ENCODE measurements around the gene CRCP. TPM values are rescaled to one million over a fixed set of nuclear protein-coding genes. Genes with fewer than 3 reads are reported as not detected.
"Not testable (repeated sequence)": the region's sequence is repeated elsewhere in the genome, so short reads cannot be mapped to it uniquely, and the experiment has no call there.

The CRCP gene
- total and polyA plus RNA-seq, 5 experiments from 2014 or later = 29.5 to 37.9 (median 32.9) TPM

- H3K36me3 Mint-ChIP-seq = peaks cover 9 to 96% (median 13%) of the 10 kb centered on the region in 3 donors
- DNase-seq (no peak), ATAC-seq (no peak)
- no peak overlapping the region for H3K4me3 Mint-ChIP-seq
- peaks cover 3 to 20% (median 16%) of the 10 kb centered on the region in 4 donors for H3K4me1 Mint-ChIP-seq
- no peaks in the 10 kb centered on the region for H3K9me3 Mint-ChIP-seq
- no peaks in the 10 kb centered on the region for H3K27me3 Mint-ChIP-seq
- peak overlapping the region in 4 of 10 donors; percentile 31 to 80 (median 54) for H3K27ac Mint-ChIP-seq
- POLR2A ChIA-PET = no interaction called here
Measured at GRCh38 chr7:66142996-66143395, 28.3 kb downstream of the CRCP start.

- H3K27ac Mint-ChIP-seq = peak overlapping the region in 2 of 10 donors; percentile 80 to 85
- POLR2A ChIA-PET = no interaction called here
- H3K9me3 Mint-ChIP-seq = no peaks in the 10 kb centered on the region
- no peaks in the 10 kb centered on the region for H3K27me3 Mint-ChIP-seq
- no peak for ATAC-seq
- H3K4me3 Mint-ChIP-seq = no peak overlapping the region
- DNase-seq = no peak
- peaks cover 9 to 24% (median 22%) of the 10 kb centered on the region in 4 donors for H3K4me1 Mint-ChIP-seq
- peaks cover 9 to 98% (median 17%) of the 10 kb centered on the region in 3 donors for H3K36me3 Mint-ChIP-seq
Measured at GRCh38 chr7:66143876-66144332, 29.3 kb downstream of the CRCP start.

GRCh38 chr7:66145400-66146104 lies 30.9 kb downstream of the CRCP start:
- Mint-ChIP-seq H3K36me3 (peaks cover 9 to 92% (median 17%) of the 10 kb centered on the region in 3 donors), H3K27me3 (no peaks in the 10 kb centered on the region), H3K4me3 (no peak overlapping the region), H3K4me1 (peaks cover 23 to 34% (median 28%) of the 10 kb centered on the region in 4 donors), H3K9me3 (no peaks in the 10 kb centered on the region), H3K27ac (peak overlapping the region in 3 of 10 donors; percentile 20 to 63 (median 58))
- POLR2A ChIA-PET = no interaction called here
- DNase-seq (no peak), ATAC-seq (no peak)

GRCh38 chr7:66146701-66147100 lies 32.1 kb downstream of the CRCP start:
- peaks cover 23 to 38% (median 27%) of the 10 kb centered on the region in 4 donors for H3K4me1 Mint-ChIP-seq
- no peaks in the 10 kb centered on the region for H3K9me3 Mint-ChIP-seq
- peak overlapping the region in 5 of 10 donors; percentile 19 to 80 (median 37) for H3K27ac Mint-ChIP-seq
- peaks cover 9 to 89% (median 17%) of the 10 kb centered on the region in 3 donors for H3K36me3 Mint-ChIP-seq
- ATAC-seq (no peak), DNase-seq (no peak)
- POLR2A ChIA-PET = interaction anchor here (0.7 kb wide), 1 partner anchor 13 kb away, joined by 4 read pairs; no protein-coding TSS in a partner anchor
- no peaks in the 10 kb centered on the region for H3K27me3 Mint-ChIP-seq
- no peak overlapping the region for H3K4me3 Mint-ChIP-seq

- H3K36me3 Mint-ChIP-seq = peaks cover 5 to 91% (median 26%) of the 10 kb centered on the region in 3 donors
- peaks cover 23 to 35% (median 29%) of the 10 kb centered on the region in 4 donors for H3K4me1 Mint-ChIP-seq
- POLR2A ChIA-PET = interaction anchor here (0.6 kb wide), 1 partner anchor 18 kb away, joined by 9 read pairs; no protein-coding TSS in a partner anchor
- ATAC-seq, DNase-seq, H3K27me3 Mint-ChIP-seq, H3K9me3 Mint-ChIP-seq: not testable (repeated sequence)
- peak overlapping the region in 1 of 10 donors; percentile 25 for H3K4me3 Mint-ChIP-seq
- peak overlapping the region in 3 of 10 donors; percentile 52 to 91 (median 67) for H3K27ac Mint-ChIP-seq
Measured at GRCh38 chr7:66147657-66148056, 33.0 kb downstream of the CRCP start.

- Mint-ChIP-seq H3K27me3 (no peaks in the 10 kb centered on the region), H3K36me3 (peaks cover 9 to 87% (median 31%) of the 10 kb centered on the region in 3 donors), H3K9me3 (no peaks in the 10 kb centered on the region), H3K27ac (peak overlapping the region in 8 of 10 donors; percentile 21 to 82 (median 62)), H3K4me1 (peaks cover 15 to 33% (median 25%) of the 10 kb centered on the region in 4 donors), H3K4me3 (no peak overlapping the region)
- no peak for ATAC-seq
- DNase-seq = no peak
- POLR2A ChIA-PET = interaction anchor here (0.5 to 0.7 kb wide), 2 partner anchors 54 to 515 kb away, joined by 3 read pairs; no protein-coding TSS in a partner anchor
Measured at GRCh38 chr7:66150471-66150870, 35.8 kb downstream of the CRCP start.

GRCh38 chr7:66152371-66153191 lies 37.9 kb downstream of the CRCP start:
- Mint-ChIP-seq H3K9me3 (peaks cover 0 to 4% (median 0%) of the 10 kb centered on the region in 9 donors), H3K4me1 (peaks cover 8 to 30% (median 20%) of the 10 kb centered on the region in 4 donors), H3K27me3 (no peaks in the 10 kb centered on the region), H3K36me3 (peaks cover 4 to 83% (median 37%) of the 10 kb centered on the region in 3 donors), H3K4me3 (no peak overlapping the region), H3K27ac (peak overlapping the region in 4 of 10 donors; percentile 40 to 82 (median 52))
- ATAC-seq (no peak), DNase-seq (no peak)
- POLR2A ChIA-PET = interaction anchor here (0.6 kb wide), 1 partner anchor 25 kb away, joined by 5 read pairs; no protein-coding TSS in a partner anchor

- ATAC-seq = no peak
- POLR2A ChIA-PET = no interaction called here
- peaks cover 11 to 82% (median 41%) of the 10 kb centered on the region in 3 donors for H3K36me3 Mint-ChIP-seq
Measured at GRCh38 chr7:66153691-66154090, 39.0 kb downstream of the CRCP start.

GRCh38 chr7:66156035-66156434 lies 41.4 kb downstream of the CRCP start:
- H3K27ac Mint-ChIP-seq, POLR2A ChIA-PET, DNase-seq, H3K4me3 Mint-ChIP-seq, ATAC-seq, H3K27me3 Mint-ChIP-seq, H3K4me1 Mint-ChIP-seq: not testable (repeated sequence)
- Mint-ChIP-seq H3K9me3 (peaks cover 0 to 23% (median 6%) of the 10 kb centered on the region in 9 donors), H3K36me3 (peaks cover 11 to 70% (median 54%) of the 10 kb centered on the region in 3 donors)

More at GRCh38 chr7:66153691-66154090, 39.0 kb downstream of the CRCP start:
- Mint-ChIP-seq H3K4me3 (no peak overlapping the region), H3K4me1 (peaks cover 6 to 26% (median 16%) of the 10 kb centered on the region in 4 donors), H3K27me3 (no peaks in the 10 kb centered on the region), H3K27ac (peak overlapping the region in 1 of 10 donors; percentile 65), H3K9me3 (peaks cover 0 to 12% (median 6%) of the 10 kb centered on the region in 9 donors)
- DNase-seq = no peak

- no peak for ATAC-seq
- peaks cover 11 to 62% (median 52%) of the 10 kb centered on the region in 3 donors for H3K36me3 Mint-ChIP-seq
- no peak for DNase-seq
- no peaks in the 10 kb centered on the region for H3K27me3 Mint-ChIP-seq
- POLR2A ChIA-PET = no interaction called here
- peak overlapping the region in 2 of 10 donors; percentile 2 to 62 for H3K27ac Mint-ChIP-seq
- H3K9me3 Mint-ChIP-seq = peaks cover 0 to 23% (median 6%) of the 10 kb centered on the region in 9 donors
- peaks cover 0 to 3% (median 0%) of the 10 kb centered on the region in 4 donors for H3K4me1 Mint-ChIP-seq
- H3K4me3 Mint-ChIP-seq = no peak overlapping the region
Measured at GRCh38 chr7:66157060-66157459, 42.4 kb downstream of the CRCP start.

- Mint-ChIP-seq H3K27me3 (no peaks in the 10 kb centered on the region), H3K4me3 (no peak overlapping the region), H3K27ac (peak overlapping the region in 1 of 10 donors; percentile 7)
Measured at GRCh38 chr7:66162622-66163021, 48.0 kb downstream of the CRCP start.

GRCh38 chr7:66163186-66163610 lies 48.6 kb downstream of the CRCP start:
- POLR2A ChIA-PET = no interaction called here
- Mint-ChIP-seq H3K27me3 (no peaks in the 10 kb centered on the region), H3K9me3 (peaks cover 0 to 18% (median 3%) of the 10 kb centered on the region in 9 donors), H3K4me1 (no peaks in the 10 kb centered on the region), H3K4me3 (no peak overlapping the region), H3K27ac (no peak overlapping the region), H3K36me3 (peaks cover 3 to 18% (median 10%) of the 10 kb centered on the region in 3 donors)
- no peak for ATAC-seq
- DNase-seq = no peak

More at GRCh38 chr7:66162622-66163021, 48.0 kb downstream of the CRCP start:
- POLR2A ChIA-PET = no interaction called here
- DNase-seq (no peak), ATAC-seq (no peak)
- Mint-ChIP-seq H3K9me3 (peaks cover 0 to 21% (median 6%) of the 10 kb centered on the region in 9 donors), H3K4me1 (no peaks in the 10 kb centered on the region), H3K36me3 (peaks cover 7 to 21% (median 15%) of the 10 kb centered on the region in 3 donors)
